H1 (cell line): Measurements from ENCODE around the gene SSH2. TPM values are rescaled to one million over a fixed set of nuclear protein-coding genes. Genes with fewer than 3 reads are reported as not detected.

Experiments
- BCL11A ChIP-seq, 2 experiments: IDR thresholded peaks; one replicate each; pipeline ENCODE4 v1.6.1; 2011; ENCODE audit warnings: low read depth in 2 of 2, low read length in 2 of 2, mild to moderate bottlenecking in 2 of 2
- EGR1 ChIP-seq: IDR thresholded peaks from 2 replicates; pipeline ENCODE4 v1.6.1; 2011; ENCODE audit warnings: low read depth, low read length, borderline replicate concordance
- NRF1 ChIP-seq: IDR thresholded peaks from 2 replicates; pipeline ENCODE4 v1.6.1; 2011; ENCODE audit warnings: mild to moderate bottlenecking, low read depth, low read length, improper control_type of control experiment
- RAD21 ChIP-seq, 2 experiments: IDR thresholded peaks in 1 of 2; conservative IDR thresholded peaks in 1 of 2; 2 replicates each; pipeline ENCODE4 v1.6.1; 2011; ENCODE audit warnings: low read depth in 2 of 2, low read length in 2 of 2, improper control_type of control experiment in 1 of 2, inconsistent platforms in 1 of 2, mild to moderate bottlenecking in 1 of 2, moderate library complexity in 1 of 2
- SP2 ChIP-seq: IDR thresholded peaks from 2 replicates; pipeline ENCODE4 v1.6.1; 2012; ENCODE audit warnings: mild to moderate bottlenecking, low read length, inconsistent platforms
- USF2 ChIP-seq: IDR thresholded peaks from 2 replicates; pipeline ENCODE4 v1.6.1; 2011; ENCODE audit warnings: low read length, improper control_type of control experiment
- polyA plus RNA-seq, 7 experiments: library from polyadenylated mRNA; depleted of rRNA in 3 of 7; stranded (reverse) in 5 of 7; unstranded in 2 of 7; fragments of >200 nt in 5 of 7; fragments of 200-250 nt in 2 of 7; gene quantifications; 1 replicate in 5 of 7; 2 replicates in 1 of 7; 4 replicates in 1 of 7; pipeline versions ENCODE4 v1.2.1 to v1.2.3, GENCODE V29; 2011 to 2013; ENCODE audit warnings: missing spikeins in 2 of 7, mixed read lengths in 2 of 7
- total RNA-seq: library from RNA; stranded (reverse); fragmentation: NEBNext Ultra II Directional; extraction: Animal tissue kit (Norgen Biotek cat#: 25700); gene quantifications from 2 replicates; pipeline ENCODE4 v1.2.1, GENCODE V29; 2021

SSH2 gene
- total and polyA plus RNA-seq, 2 of the 8 experiments (the other 6 are each of a cell fraction or from before 2014, with no cell fraction given) = 5.2 to 15.9 TPM

GRCh38 chr17:29929533-29930408 is at the start of gene SSH2 (continued):
- TF ChIP-seq RAD21 (IDR thresholded peaks at IDR 0.05 in 1 of 2, conservative IDR thresholded peaks at IDR 0.05 in 1 of 2; ENCODE audit: low read depth in 2 of 2, low read length in 2 of 2) = no peak
- no peak for TF ChIP-seq BCL11A (IDR thresholded peaks at IDR 0.05; ENCODE audit: low read depth in 2 of 2, low read length in 2 of 2)
- peak; percentile 74 for TF ChIP-seq NRF1
- no peak for TF ChIP-seq SP2
- TF ChIP-seq EGR1 = peak; percentile 25; the same call in 1 of the 2 replicates
- no peak for TF ChIP-seq USF2
